K562 (cell line): ENCODE measurements around the gene BLZF1. TPM values are rescaled to one million over a fixed set of nuclear protein-coding genes. Genes with fewer than 3 reads are reported as not detected.

ENCODE experiments used
- ATAC-seq: fragments of 200-7000 bp; cut with Tn5 transposase; 3 replicates; pipeline ENCODE4 v1.9.1; 2020; ENCODE audit warnings: moderate library complexity
- BruUV-seq: library from RNA; stranded (reverse); fragments of 400-500 nt; replicated peaks from 2 replicates; lab custom pipeline; 2021; lab: Mats Ljungman, UMichigan
- CTCF ChIA-PET: fragments of 300-600 bp; formaldehyde crosslinking; extraction: SDS; loops from one replicate; lab custom pipeline; 2021; ENCODE audit warnings: low intra/inter-chr PET ratio; lab: Yijun Ruan, JAX
- POLR2A ChIA-PET: fragments of 300-600, 350-650 bp; sonication (Branson Sonifier 250); formaldehyde crosslinking; extraction: SDS; loops from one replicate; lab custom pipeline; 2021; ENCODE audit warnings: antibody characterized with exemption, inconsistent platforms; lab: Yijun Ruan, JAX
- DNase-seq, 4 experiments: peaks; one replicate each; pipeline versions ENCODE4 v3.0.0 to v3.0.0-alpha.2; 2011 to 2018; ENCODE audit warnings: low spot score in 3 of 4, mixed read lengths in 3 of 4; ENCODE audit errors: extremely low read depth in 1 of 4
- FAIRE-seq: peaks from 2 replicates; lab custom pipeline; 2011; peaks lifted over from hg19 to GRCh38; lab: Jason Lieb, UNC
- H2AFZ ChIP-seq: 2 replicates; pipeline ENCODE4 v1.6.0; 2011; ENCODE audit warnings: low read depth, low read length, control low read depth, inconsistent platforms
- H3K27ac ChIP-seq: fragments of 200-600 bp; 3 replicates; pipeline ENCODE4 v1.8.0; 2011; ENCODE audit warnings: low read depth, mild to moderate bottlenecking, control low read depth, inconsistent platforms, low read length, moderate library complexity, mixed read lengths; ENCODE audit errors: extremely low read depth
- H3K27me3 ChIP-seq, 2 experiments: fragments of 300-600 bp in 1 of 2; 2 replicates in 1 of 2; 3 replicates in 1 of 2; pipeline versions ENCODE4 v1.6.0 to v1.8.0; 2011; ENCODE audit warnings: inconsistent platforms in 2 of 2, low read length in 2 of 2, mild to moderate bottlenecking in 1 of 2, mixed read lengths in 1 of 2, moderate library complexity in 1 of 2; ENCODE audit not compliant: control insufficient read depth in 2 of 2, insufficient read depth in 2 of 2
- H3K36me3 ChIP-seq: fragments of 300-600 bp; 3 replicates; pipeline ENCODE4 v1.8.0; 2011; ENCODE audit warnings: mild to moderate bottlenecking, low read length, inconsistent platforms; ENCODE audit not compliant: control insufficient read depth, insufficient read depth
- H3K4me1 ChIP-seq, 2 experiments: fragments of 200-600 bp in 1 of 2; replicated peaks in 1 of 2; 2 replicates in 1 of 2; 3 replicates in 1 of 2; pipeline versions ENCODE4 v1.5.1 to v1.8.0; 2011; ENCODE audit warnings: inconsistent platforms in 2 of 2, low read length in 2 of 2, mild to moderate bottlenecking in 1 of 2, mixed read lengths in 1 of 2, moderate library complexity in 1 of 2; ENCODE audit not compliant: control insufficient read depth in 2 of 2, insufficient read depth in 2 of 2
- H3K4me2 ChIP-seq: 2 replicates; pipeline ENCODE4 v1.6.1; 2011; ENCODE audit warnings: low read length, control low read depth, inconsistent platforms, mixed read lengths; ENCODE audit not compliant: insufficient read depth
- H3K4me3 ChIP-seq: fragments of 200-600 bp; sonication (generic), shearing (Covaris generic); 2 replicates; pipeline ENCODE4 v1.5.1; 2016; ENCODE audit warnings: control low read depth, inconsistent platforms
- H3K79me2 ChIP-seq: fragments of 200-600 bp; 3 replicates; pipeline ENCODE4 v1.8.0; 2011; ENCODE audit warnings: low read length, inconsistent platforms; ENCODE audit not compliant: control insufficient read depth, insufficient read depth
- H3K9ac ChIP-seq, 2 experiments: 2 replicates each; pipeline versions ENCODE4 v1.6.0 to v1.6.1; 2011; ENCODE audit warnings: low read depth in 2 of 2, low read length in 2 of 2, control low read depth in 1 of 2, inconsistent platforms in 1 of 2, mild to moderate bottlenecking in 1 of 2, mixed read lengths in 1 of 2; ENCODE audit not compliant: insufficient read depth in 1 of 2
- H3K9me1 ChIP-seq: one replicate; pipeline ENCODE4 v1.6.0; 2011; ENCODE audit warnings: inconsistent platforms, mild to moderate bottlenecking, low read length, moderate library complexity; ENCODE audit not compliant: control insufficient read depth, insufficient read depth
- H3K9me3 ChIP-seq: replicated peaks from 2 replicates; pipeline ENCODE4 v1.5.1; 2011; ENCODE audit warnings: low read depth, low read length, inconsistent platforms; ENCODE audit not compliant: control insufficient read depth, insufficient read depth
- H4K20me1 ChIP-seq: replicated peaks from 2 replicates; pipeline ENCODE4 v1.6.1; 2011; ENCODE audit warnings: low read length, inconsistent platforms, mixed read lengths; ENCODE audit not compliant: control insufficient read depth, insufficient read depth
- HOMEZ ChIP-seq: fragments of 250-450 bp; sonication (Bioruptor Pico); IDR thresholded peaks from 2 replicates; pipeline ENCODE4 v1.4.0; 2020; ENCODE audit warnings: mild to moderate bottlenecking, moderate library complexity
- ZNF134 ChIP-seq: fragments of 250-450 bp; sonication (Bioruptor Pico); conservative IDR thresholded peaks from 2 replicates; pipeline ENCODE4 v1.4.0; 2020
- in situ Hi-C: fragments of 300-500 bp; cut with MboI; formaldehyde crosslinking; loops from 4 replicates; pipeline ENCODE4 v1.15.0; 2018; ENCODE audit warnings: inconsistent platforms, mixed read lengths
- intact Hi-C: fragments of 100-400 bp; cut with micrococcal nuclease; formaldehyde crosslinking; loops from 2 replicates; pipeline ENCODE4 v1.14.2; 2022
- polyA plus RNA-seq, 8 experiments: library from polyadenylated mRNA; depleted of rRNA in 4 of 8; stranded (reverse) in 5 of 8; unstranded in 3 of 8; fragments of >200 nt; fragmentation: Nextera tagmentation in 2 of 8; fragmentation: Illumina TruSeq in 1 of 8; extraction: Ambion mirVana in 2 of 8; extraction: Trizol in 1 of 8; gene quantifications; 2 replicates each; pipeline versions ENCODE4 v1.2.1 to v1.2.3, GENCODE V29; 2011 to 2014; ENCODE audit warnings: inconsistent platforms in 1 of 8, missing spikeins in 1 of 8
- total RNA-seq, 7 experiments: library from RNA; depleted of rRNA in 6 of 7; stranded (reverse); fragments of >200 nt in 6 of 7; fragmentation: Illumina TruSeq in 2 of 7; extraction: Trizol in 2 of 7; gene quantifications; 2 replicates each; pipeline versions ENCODE4 v1.2.1 to v1.2.3, GENCODE V29; 2011 to 2021; ENCODE audit warnings: low replicate concordance in 1 of 7
- TF ChIP-seq, protein P1 (sequence below): fragments of 250-450 bp; sonication (Bioruptor Pico); IDR thresholded peaks from 2 replicates; pipeline ENCODE4 v1.5.0; 2020; ENCODE audit warnings: mild to moderate bottlenecking

Gene BLZF1
- total and polyA plus RNA-seq, 9 of the 15 experiments (the other 6 are each of a cell fraction or from before 2014, with no cell fraction given), result 20.5 to 32.8 (median 25.3) TPM

DNA sequence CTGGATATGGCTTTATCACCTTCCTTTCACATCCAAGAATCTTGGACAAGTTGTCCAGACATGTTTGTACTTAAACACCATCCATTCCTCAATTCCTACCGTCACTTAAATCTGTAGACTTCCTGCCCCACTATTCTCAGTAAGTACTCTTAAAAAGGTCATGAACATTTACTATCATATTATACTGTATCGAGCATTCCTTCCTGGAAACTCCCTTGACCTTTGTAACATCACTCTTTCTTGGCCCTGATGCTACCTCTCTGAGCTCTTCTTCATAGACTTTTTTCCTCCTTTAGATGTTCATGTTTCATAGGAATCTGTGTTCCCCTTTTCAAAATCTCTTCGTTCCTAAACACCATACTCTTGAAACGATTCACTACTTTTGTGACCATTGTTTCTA, 15.5 kb downstream of the BLZF1 start (continued):
- TF ChIP-seq HOMEZ (CRISPR knock-in tag), result no peak
- no peak for TF ChIP-seq ZNF134

DNA sequence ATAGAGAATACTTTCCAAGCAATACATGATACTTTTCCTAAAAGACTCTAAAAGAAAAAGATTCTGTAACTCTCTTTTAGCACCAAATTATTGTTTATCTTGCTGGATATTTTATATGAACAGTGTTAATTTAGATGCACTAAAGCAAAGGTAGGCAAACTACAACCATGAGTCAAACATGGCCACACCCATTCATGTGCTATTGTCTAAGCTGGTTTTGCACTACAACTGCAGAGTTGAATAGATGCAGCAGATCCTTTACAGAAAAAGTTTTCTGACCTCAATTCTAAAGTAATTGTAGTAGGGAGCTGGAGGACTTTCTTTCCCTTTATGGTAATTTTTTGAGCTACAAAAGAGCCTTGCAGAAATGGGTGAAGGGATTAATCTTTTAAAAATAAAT, 19.4 kb downstream of the BLZF1 start:
- ChIA-PET POLR2A (interaction anchor here (0.7 to 1.4 kb wide), 2 partner anchors 9 to 291 kb away, joined by 3 to 4 read pairs; no protein-coding TSS in a partner anchor), CTCF (no interaction called here)
- TF ChIP-seq, protein P1, sequence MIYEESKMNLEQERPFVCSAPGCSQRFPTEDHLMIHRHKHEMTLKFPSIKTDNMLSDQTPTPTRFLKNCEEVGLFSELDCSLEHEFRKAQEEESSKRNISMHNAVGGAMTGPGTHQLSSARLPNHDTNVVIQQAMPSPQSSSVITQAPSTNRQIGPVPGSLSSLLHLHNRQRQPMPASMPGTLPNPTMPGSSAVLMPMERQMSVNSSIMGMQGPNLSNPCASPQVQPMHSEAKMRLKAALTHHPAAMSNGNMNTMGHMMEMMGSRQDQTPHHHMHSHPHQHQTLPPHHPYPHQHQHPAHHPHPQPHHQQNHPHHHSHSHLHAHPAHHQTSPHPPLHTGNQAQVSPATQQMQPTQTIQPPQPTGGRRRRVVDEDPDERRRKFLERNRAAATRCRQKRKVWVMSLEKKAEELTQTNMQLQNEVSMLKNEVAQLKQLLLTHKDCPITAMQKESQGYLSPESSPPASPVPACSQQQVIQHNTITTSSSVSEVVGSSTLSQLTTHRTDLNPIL, result no peak
- H3K9me1 ChIP-seq, result no peaks in the 10 kb centered on the region
- H3K4me3 ChIP-seq, result no peak overlapping the region
- H3K79me2 ChIP-seq, result no peaks in the 10 kb centered on the region
- H3K4me1 ChIP-seq, result no peaks in the 10 kb centered on the region
- no peak overlapping the region for H3K4me2 ChIP-seq
- intact Hi-C loops (no loop called here), in situ Hi-C loops (no loop called here)
- no peaks in the 10 kb centered on the region for H3K9me3 ChIP-seq
- no peak overlapping the region for H3K27ac ChIP-seq
- no peak overlapping the region for H2AFZ ChIP-seq
- FAIRE-seq (no peak), DNase-seq (no peak), ATAC-seq (no peak)
- H3K9ac ChIP-seq, result no peak overlapping the region
- H3K27me3 ChIP-seq, result no peaks in the 10 kb centered on the region
- BruUV-seq, result no TSS peak
- H3K36me3 ChIP-seq, result peaks cover 62% of the 10 kb centered on the region
- no peaks in the 10 kb centered on the region for H4K20me1 ChIP-seq
